ENCODE data around the gene STAT4. TPM values are rescaled to one million over a fixed set of nuclear protein-coding genes. Genes with fewer than 3 reads are reported as not detected.

The STAT4 gene, protein sequence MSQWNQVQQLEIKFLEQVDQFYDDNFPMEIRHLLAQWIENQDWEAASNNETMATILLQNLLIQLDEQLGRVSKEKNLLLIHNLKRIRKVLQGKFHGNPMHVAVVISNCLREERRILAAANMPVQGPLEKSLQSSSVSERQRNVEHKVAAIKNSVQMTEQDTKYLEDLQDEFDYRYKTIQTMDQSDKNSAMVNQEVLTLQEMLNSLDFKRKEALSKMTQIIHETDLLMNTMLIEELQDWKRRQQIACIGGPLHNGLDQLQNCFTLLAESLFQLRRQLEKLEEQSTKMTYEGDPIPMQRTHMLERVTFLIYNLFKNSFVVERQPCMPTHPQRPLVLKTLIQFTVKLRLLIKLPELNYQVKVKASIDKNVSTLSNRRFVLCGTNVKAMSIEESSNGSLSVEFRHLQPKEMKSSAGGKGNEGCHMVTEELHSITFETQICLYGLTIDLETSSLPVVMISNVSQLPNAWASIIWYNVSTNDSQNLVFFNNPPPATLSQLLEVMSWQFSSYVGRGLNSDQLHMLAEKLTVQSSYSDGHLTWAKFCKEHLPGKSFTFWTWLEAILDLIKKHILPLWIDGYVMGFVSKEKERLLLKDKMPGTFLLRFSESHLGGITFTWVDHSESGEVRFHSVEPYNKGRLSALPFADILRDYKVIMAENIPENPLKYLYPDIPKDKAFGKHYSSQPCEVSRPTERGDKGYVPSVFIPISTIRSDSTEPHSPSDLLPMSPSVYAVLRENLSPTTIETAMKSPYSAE
- total RNA-seq = 0.31 and 0.53 TPM in 2 replicates

DNA sequence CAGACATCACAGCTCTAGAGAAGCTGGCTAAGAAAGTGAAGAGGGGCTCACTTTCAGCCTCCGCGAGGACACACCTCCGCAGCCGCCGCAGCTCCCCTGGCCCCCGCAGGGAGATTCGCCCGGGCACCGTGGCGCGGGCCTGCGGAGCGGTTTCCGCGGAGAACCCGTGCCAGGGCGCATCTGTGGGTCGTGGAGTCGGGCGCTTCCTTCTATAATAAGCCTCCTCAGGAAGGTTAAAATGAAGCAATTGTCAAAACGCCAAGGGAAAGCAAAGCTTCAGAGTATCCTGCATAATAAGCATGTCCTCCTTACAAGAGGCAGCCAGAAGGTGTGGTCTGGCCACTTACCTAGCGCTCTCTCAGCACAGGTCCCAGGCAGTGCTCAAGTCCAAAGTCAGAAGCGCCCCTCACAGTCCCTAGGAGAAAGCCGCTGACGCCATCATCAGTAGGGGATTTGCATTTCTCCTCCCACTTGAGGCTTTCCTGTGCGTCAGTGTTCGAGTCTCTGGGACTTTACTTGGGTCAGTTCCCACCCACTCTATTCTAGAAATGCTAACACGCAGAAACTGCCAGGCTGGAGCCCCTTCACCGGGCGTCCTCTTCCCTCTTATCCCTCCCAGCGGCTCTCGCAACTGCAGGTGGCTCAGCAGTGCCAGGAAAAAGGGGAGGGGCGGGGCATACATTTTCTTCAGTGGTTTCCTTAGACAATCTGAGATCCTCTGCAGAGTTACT, at the start of gene STAT4:
TSS of gene STAT4 (minus strand) at position 395 of the 731 bp plus-strand sequence. CDS start 2,791 bp downstream, outside the sequence.

DNA sequence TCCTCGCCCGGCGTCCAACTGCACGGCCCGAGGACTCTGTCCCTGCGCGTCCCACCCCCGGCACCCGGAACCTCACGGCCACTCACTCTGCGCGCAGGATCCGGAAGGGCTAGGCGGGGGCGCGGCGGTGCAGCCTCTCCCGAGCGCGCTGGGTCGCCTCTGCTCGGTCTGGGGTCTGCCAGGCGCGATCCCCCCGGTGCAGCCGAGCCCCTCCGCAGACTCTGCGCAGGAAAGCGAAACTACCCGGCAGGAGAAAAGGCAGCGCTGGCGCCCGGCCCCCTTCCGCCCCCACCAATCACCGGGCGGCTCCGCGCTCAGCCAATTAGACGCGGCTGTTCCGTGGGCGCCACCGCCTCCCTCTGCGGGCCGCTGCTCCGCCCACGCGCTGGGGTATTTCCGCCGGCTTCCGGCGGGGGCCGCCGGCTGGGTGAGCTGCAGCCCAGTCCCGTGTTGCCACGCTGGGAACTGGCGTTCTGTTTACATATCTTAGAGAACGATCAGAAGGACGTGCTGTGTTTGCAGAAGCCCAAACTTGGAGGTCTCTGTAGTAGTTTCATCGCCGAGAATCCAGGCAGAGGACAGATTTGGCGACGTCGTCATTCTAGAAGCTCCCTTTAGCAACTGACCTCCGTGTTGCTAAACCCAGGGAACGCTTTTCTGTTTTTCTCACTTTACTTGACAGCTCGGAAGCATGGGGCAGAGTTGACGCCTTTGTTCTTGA, 136.7 kb downstream of the STAT4 start, which contains the start of gene STAT1:
TSS of gene STAT1 (minus strand) at position 240 of the 721 bp plus-strand sequence. CDS start 4,168 bp downstream, outside the sequence.

Other genes with a start within 250 kb of the STAT4 start
- 73.6 and 97.4 TPM in 2 replicates for gene STAT1, start 136.8 kb downstream of the STAT4 start, total RNA-seq
- gene MYO1B, start 94.4 kb upstream of the STAT4 start, total RNA-seq = 165 and 176 TPM in 2 replicates